B cell (primary cell): ENCODE results near the gene ZNF462. TPM values are rescaled to one million over a fixed set of nuclear protein-coding genes. Genes with fewer than 3 reads are reported as not detected.
"Not testable (repeated sequence)": the region's sequence is repeated elsewhere in the genome, so short reads cannot be mapped to it uniquely, and the experiment has no call there.

Experiments
- ATAC-seq: fragments of 200-7000 bp; cut with Tn5 transposase; one replicate; pipeline ENCODE4 v1.10.0; 2021; ENCODE audit warnings: low read depth, mild to moderate bottlenecking, moderate number of reproducible peaks, moderate library complexity
- CTCF ChIA-PET: fragments of 350-600 bp; sonication (Branson Sonifier 250); formaldehyde crosslinking; loops from one replicate; lab custom pipeline; 2021; ENCODE audit warnings: antibody characterized with exemption, inconsistent platforms; lab: Charles Lee
- POLR2A ChIA-PET: fragments of 350-600 bp; sonication (Branson Sonifier 250); formaldehyde crosslinking; loops from one replicate; lab custom pipeline; 2021; ENCODE audit warnings: antibody characterized with exemption; lab: Charles Lee
- DNase-seq: peaks from one replicate; pipeline ENCODE4 v3.0.0; 2013
- H2AFZ ChIP-seq: 2 replicates; pipeline ENCODE4 v1.6.1; 2012; ENCODE audit warnings: mild to moderate bottlenecking, low read depth, low read length; ENCODE audit not compliant: insufficient read depth, poor library complexity, severe bottlenecking
- H3K27ac ChIP-seq, 2 donors: 1 replicate in 1 of 2; 2 replicates in 1 of 2; pipeline ENCODE4 v1.5.1; 2012 to 2013; ENCODE audit warnings: low read length in 2 of 2, mild to moderate bottlenecking in 2 of 2, moderate library complexity in 1 of 2
- H3K27me3 ChIP-seq, 4 experiments: fragments of 200-600 bp in 1 of 4; sonication (generic) in 1 of 4; replicated peaks in 1 of 4; 1 replicate in 2 of 4; 2 replicates in 2 of 4; pipeline versions ENCODE4 v1.6.1 to v1.7.0; 2013 to 2016; ENCODE audit warnings: low read length in 3 of 4, mild to moderate bottlenecking in 2 of 4, mixed read lengths in 1 of 4, moderate library complexity in 1 of 4; ENCODE audit not compliant: insufficient read depth in 4 of 4, control insufficient read depth in 3 of 4; ENCODE audit errors: control extremely low read depth in 1 of 4
- H3K36me3 ChIP-seq, 2 experiments: replicated peaks in 1 of 2; 1 replicate in 1 of 2; 2 replicates in 1 of 2; pipeline versions ENCODE4 v1.6.1 to v1.7.1; 2013; ENCODE audit warnings: low read length in 1 of 2; ENCODE audit not compliant: insufficient read depth in 2 of 2, control insufficient read depth in 1 of 2; ENCODE audit errors: control extremely low read depth in 1 of 2, extremely low read depth in 1 of 2
- H3K4me1 ChIP-seq, 2 donors: fragments of 200-600 bp in 1 of 2; sonication (generic) in 1 of 2; 1 replicate in 1 of 2; 2 replicates in 1 of 2; pipeline versions ENCODE4 v1.5.1 to v1.6.1; 2013 to 2017; ENCODE audit warnings: low read length in 2 of 2; ENCODE audit not compliant: control insufficient read depth in 2 of 2, insufficient read depth in 2 of 2
- H3K4me2 ChIP-seq: replicated peaks from 2 replicates; pipeline ENCODE3; 2012; ENCODE audit warnings: mild to moderate bottlenecking, low read depth, low read length; ENCODE audit not compliant: poor library complexity, severe bottlenecking
- H3K4me3 ChIP-seq, 5 experiments: fragments of 200-600 bp in 1 of 5; sonication (generic) in 1 of 5; 1 replicate in 3 of 5; 2 replicates in 2 of 5; pipeline versions ENCODE4 v1.5.1 to v1.7.0; 2011 to 2016; ENCODE audit warnings: low read length in 4 of 5, mild to moderate bottlenecking in 4 of 5, low read depth in 2 of 5, control low read depth in 1 of 5, moderate library complexity in 1 of 5; ENCODE audit not compliant: insufficient read depth in 1 of 5; ENCODE audit errors: control extremely low read depth in 1 of 5, extremely low read depth in 1 of 5
- H3K79me2 ChIP-seq: fragments of 200-600 bp; sonication (generic); one replicate; pipeline ENCODE4 v1.6.0; 2016; ENCODE audit warnings: low read length; ENCODE audit not compliant: control insufficient read depth, insufficient read depth
- H3K9ac ChIP-seq: fragments of 200-600 bp; sonication (generic); 2 replicates; pipeline ENCODE4 v1.6.1; 2017; ENCODE audit warnings: mild to moderate bottlenecking, low read length, moderate library complexity
- H3K9me3 ChIP-seq, 3 donors: one replicate each; pipeline versions ENCODE4 v1.6.1 to v1.7.1; 2013; ENCODE audit warnings: low read length in 2 of 3; ENCODE audit not compliant: control insufficient read depth in 2 of 3, insufficient read depth in 1 of 3; ENCODE audit errors: control extremely low read depth in 1 of 3
- H4K20me1 ChIP-seq: 2 replicates; pipeline ENCODE4 v1.6.0; 2012; ENCODE audit warnings: mild to moderate bottlenecking, low read length; ENCODE audit not compliant: insufficient read depth, control insufficient read depth, poor library complexity, severe bottlenecking
- H3K27ac Mint-ChIP-seq: one replicate; pipeline ENCODE4 v1.8.0; 2021; ENCODE audit warnings: mixed read lengths
- H3K27me3 Mint-ChIP-seq: one replicate; pipeline ENCODE4 v1.8.0; 2021; ENCODE audit warnings: mixed read lengths
- H3K4me1 Mint-ChIP-seq: one replicate; pipeline ENCODE4 v1.8.0; 2021; ENCODE audit warnings: mixed read lengths
- H3K4me3 Mint-ChIP-seq: one replicate; pipeline ENCODE4 v1.8.0; 2021; ENCODE audit warnings: mixed read lengths
- H3K9me3 Mint-ChIP-seq: one replicate; pipeline ENCODE4 v1.8.0; 2022; ENCODE audit warnings: mixed read lengths; ENCODE audit not compliant: insufficient read depth
- CTCF ChIP-seq: fragments of 200-600 bp; IDR thresholded peaks from one replicate; pipeline ENCODE4 v1.8.0; 2022; ENCODE audit warnings: antibody characterized with exemption, mild to moderate bottlenecking
- EZH2 ChIP-seq: IDR thresholded peaks from 2 replicates; pipeline ENCODE4 v1.6.1; 2012; ENCODE audit warnings: borderline replicate concordance, low read depth, mild to moderate bottlenecking, moderate library complexity, low read length; ENCODE audit not compliant: insufficient read depth, poor library complexity, severe bottlenecking
- WGBS: methylation state at CpG from one replicate; pipeline ENCODE4 v1.1.5; 2013; ENCODE audit warnings: missing lambda C conversion rate; ENCODE audit not compliant: insufficient coverage; 5-methylcytosine and 5-hydroxymethylcytosine counted together
- intact Hi-C: fragments of 100-400 bp; cut with micrococcal nuclease; formaldehyde crosslinking; loops from one replicate; pipeline ENCODE4 v1.10.0; 2022
- polyA plus RNA-seq: library from polyadenylated mRNA; depleted of rRNA; stranded (reverse); fragments of >200 nt; gene quantifications from 2 replicates; pipeline ENCODE4 v1.2.3, GENCODE V29; 2012
- total RNA-seq, 2 donors: library from RNA; stranded (reverse); fragments of 120-200 nt in 1 of 2; gene quantifications; 1 replicate in 1 of 2; 2 replicates in 1 of 2; pipeline versions ENCODE4 v1.2.3 to v1.2.4, GENCODE V29; 2013 to 2022

The ZNF462 gene
- total and polyA plus RNA-seq, 2 donors (not counting 1 experiment from before 2014, with no cell fraction given) = not detected

DNA sequence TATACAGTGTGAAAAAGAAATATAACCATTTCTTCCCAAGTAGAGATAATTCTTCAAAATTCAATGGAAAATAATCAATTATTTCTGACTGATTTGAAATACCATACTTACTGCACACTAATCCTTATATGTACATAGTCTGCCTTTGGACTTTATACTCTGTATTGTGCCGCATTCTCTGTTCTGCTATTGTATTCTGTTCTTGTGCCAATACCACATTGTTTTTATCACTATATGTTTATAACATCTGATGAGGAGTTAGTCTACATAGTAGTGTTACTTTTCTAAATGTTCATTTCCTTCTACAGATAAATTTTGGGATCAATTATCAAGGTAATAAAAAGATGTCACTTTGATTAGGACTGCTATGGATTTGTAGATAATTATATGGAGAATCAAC is 16.7 kb upstream of the ZNF462 start:
- Histone ChIP-seq H3K9ac (no peak overlapping the region), H3K4me2 (no peak overlapping the region), H3K9me3 (no peaks in the 10 kb centered on the region), H2AFZ (no peak overlapping the region), H3K4me1 (no peaks in the 10 kb centered on the region), H4K20me1 (no peaks in the 10 kb centered on the region), H3K27me3 (peaks cover 0 to 5% (median 0%) of the 10 kb centered on the region in 4 experiments), H3K4me3 (no peak overlapping the region), H3K27ac (no peak overlapping the region), H3K36me3 (no peaks in the 10 kb centered on the region), H3K79me2 (no peaks in the 10 kb centered on the region)
- ATAC-seq (no peak), DNase-seq (no peak)
- intact Hi-C loops = no loop called here
- no CpG with 5 or more reads among the region's 1 CpG for WGBS
- ChIA-PET CTCF (no interaction called here), POLR2A (no interaction called here)
- no peak overlapping the region for H3K27ac Mint-ChIP-seq
- H3K27me3 Mint-ChIP-seq = no peaks in the 10 kb centered on the region
- TF ChIP-seq CTCF (no peak), EZH2 (no peak)
- H3K4me1 Mint-ChIP-seq = no peaks in the 10 kb centered on the region
- H3K9me3 Mint-ChIP-seq = no peaks in the 10 kb centered on the region
- no peak overlapping the region for H3K4me3 Mint-ChIP-seq

DNA sequence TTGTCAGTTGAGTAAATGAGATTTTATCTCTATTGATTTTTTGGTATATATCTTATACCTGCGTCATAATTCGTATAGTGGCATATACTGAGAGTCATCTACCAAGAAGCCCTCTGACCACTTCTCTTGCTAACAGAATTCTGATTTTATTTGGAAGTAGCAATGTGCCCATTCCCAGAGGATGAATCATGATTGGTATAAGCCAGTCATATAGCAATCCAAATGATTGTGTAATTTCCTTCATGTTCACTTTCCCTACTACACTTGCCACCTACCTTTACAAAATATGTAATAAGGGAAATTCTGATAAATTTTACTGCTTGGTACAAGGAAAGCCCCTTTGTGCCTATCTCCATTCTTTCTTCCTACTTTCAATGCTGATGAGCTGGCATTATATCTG is 16.1 kb upstream of the ZNF462 start:
- H3K4me3 ChIP-seq = no peak overlapping the region
- no peaks in the 10 kb centered on the region for H3K9me3 ChIP-seq
- WGBS = no CpG with 5 or more reads among the region's 2 CpGs
- ChIA-PET POLR2A (no interaction called here), CTCF (no interaction called here)
- TF ChIP-seq EZH2 (no peak), CTCF (no peak)
- H3K27ac ChIP-seq = no peak overlapping the region
- ATAC-seq = no peak
- H2AFZ ChIP-seq = no peak overlapping the region
- no peaks in the 10 kb centered on the region for H3K9me3 Mint-ChIP-seq
- H3K79me2 ChIP-seq = no peaks in the 10 kb centered on the region
- no peaks in the 10 kb centered on the region for H3K36me3 ChIP-seq
- no peaks in the 10 kb centered on the region for H3K4me1 Mint-ChIP-seq
- H4K20me1 ChIP-seq = no peaks in the 10 kb centered on the region
- no peaks in the 10 kb centered on the region for H3K4me1 ChIP-seq
- intact Hi-C loops = no loop called here
- H3K4me2 ChIP-seq = no peak overlapping the region
- peaks cover 0 to 5% (median 0%) of the 10 kb centered on the region in 4 experiments for H3K27me3 ChIP-seq
- H3K27me3 Mint-ChIP-seq = no peaks in the 10 kb centered on the region
- DNase-seq = no peak
- no peak overlapping the region for H3K4me3 Mint-ChIP-seq
- H3K9ac ChIP-seq = no peak overlapping the region
- H3K27ac Mint-ChIP-seq = no peak overlapping the region

DNA sequence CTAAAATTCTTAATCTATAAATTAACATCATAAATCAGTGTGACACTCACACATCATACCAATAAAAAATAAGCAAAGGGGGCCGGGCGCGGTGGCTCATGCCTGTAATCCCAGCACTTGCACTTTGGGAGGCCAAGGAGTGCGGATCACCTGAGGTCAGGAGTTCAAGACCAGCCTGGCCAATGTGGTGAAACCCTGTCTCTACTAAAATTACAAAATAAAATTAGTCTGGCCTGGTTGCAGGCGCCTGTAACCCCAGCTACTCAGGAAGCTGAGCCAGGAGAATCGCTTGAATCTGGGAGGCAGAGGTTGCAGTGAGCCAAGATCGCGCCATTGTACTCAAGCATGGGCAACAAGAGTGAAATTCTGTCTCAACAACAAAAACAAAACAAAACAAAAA is 11.3 kb upstream of the ZNF462 start:
- H3K4me2 ChIP-seq, H3K4me3 Mint-ChIP-seq, H4K20me1 ChIP-seq, H3K4me3 ChIP-seq, H3K9me3 Mint-ChIP-seq, CTCF ChIA-PET, POLR2A ChIA-PET, H3K27me3 Mint-ChIP-seq, H3K9ac ChIP-seq, H3K4me1 Mint-ChIP-seq, H3K27ac ChIP-seq, H3K27ac Mint-ChIP-seq, intact Hi-C loops, H3K4me1 ChIP-seq, H3K79me2 ChIP-seq, DNase-seq, H3K9me3 ChIP-seq, ATAC-seq, H2AFZ ChIP-seq, H3K36me3 ChIP-seq: not testable (repeated sequence)
- peaks cover 0 to 11% (median 0%) of the 10 kb centered on the region in 4 experiments for H3K27me3 ChIP-seq
- 100% methylated on average over 2 of the region's 8 CpGs for WGBS
